Measurements from ENCODE around the gene TMPRSS11A.

TMPRSS11A gene

GRCh38 chr4:67963356-67963755 lies at the start of gene TMPRSS11A:
TSS of gene TMPRSS11A (minus strand) at chr4:67963493. CDS start at chr4:67963393, 100 bp downstream.
- DNase-seq (ENCODE audit: low read depth in 2 of 2), result no peak

GRCh38 chr4:68011684-68012083 lies 48.4 kb upstream of the TMPRSS11A start:
- no peak for DNase-seq (ENCODE audit: low read depth in 2 of 2)

GRCh38 chr4:68002906-68003305 lies 39.6 kb upstream of the TMPRSS11A start:
- no peak for DNase-seq (ENCODE audit: low read depth in 2 of 2)

GRCh38 chr4:67996127-67996526 lies 32.8 kb upstream of the TMPRSS11A start:
- no peak for DNase-seq (ENCODE audit: low read depth in 2 of 2)

GRCh38 chr4:67988991-67989390 lies 25.7 kb upstream of the TMPRSS11A start:
- no peak for DNase-seq (ENCODE audit: low read depth in 2 of 2)

- no peak for DNase-seq (ENCODE audit: low read depth in 2 of 2)
Observed at GRCh38 chr4:67983333-67983732, 20.0 kb upstream of the TMPRSS11A start.

- no peak for DNase-seq (ENCODE audit: low read depth in 2 of 2)
Observed at GRCh38 chr4:67980512-67980911, 17.2 kb upstream of the TMPRSS11A start.

- DNase-seq (ENCODE audit: low read depth in 2 of 2), result no peak
Observed at GRCh38 chr4:67973608-67974007, 10.3 kb upstream of the TMPRSS11A start.

GRCh38 chr4:67954890-67955289 lies 8.4 kb downstream of the TMPRSS11A start:
- DNase-seq (ENCODE audit: low read depth in 2 of 2), result no peak

- DNase-seq (ENCODE audit: low read depth in 2 of 2), result no peak
Observed at GRCh38 chr4:67941074-67941473, 22.2 kb downstream of the TMPRSS11A start.

GRCh38 chr4:67940506-67940905 lies 22.8 kb downstream of the TMPRSS11A start:
- DNase-seq (ENCODE audit: low read depth in 2 of 2), result no peak

GRCh38 chr4:67939195-67939594 lies 24.1 kb downstream of the TMPRSS11A start:
- DNase-seq (ENCODE audit: low read depth in 2 of 2), result no peak

GRCh38 chr4:67935888-67936287 lies 27.4 kb downstream of the TMPRSS11A start:
- no peak for DNase-seq (ENCODE audit: low read depth in 2 of 2)

GRCh38 chr4:67934628-67935027 lies 28.7 kb downstream of the TMPRSS11A start:
- no peak for DNase-seq (ENCODE audit: low read depth in 2 of 2)

- DNase-seq (ENCODE audit: low read depth in 2 of 2), result no peak
Observed at GRCh38 chr4:67933755-67934154, 29.5 kb downstream of the TMPRSS11A start.

GRCh38 chr4:67933038-67933437 lies 30.3 kb downstream of the TMPRSS11A start:
- DNase-seq (ENCODE audit: low read depth in 2 of 2), result no peak

- no peak for DNase-seq (ENCODE audit: low read depth in 2 of 2)
Observed at GRCh38 chr4:67931256-67931655, 32.0 kb downstream of the TMPRSS11A start.

- DNase-seq (ENCODE audit: low read depth in 2 of 2), result no peak
Observed at GRCh38 chr4:67929426-67929825, 33.9 kb downstream of the TMPRSS11A start.

- DNase-seq (ENCODE audit: low read depth in 2 of 2), result no peak
Observed at GRCh38 chr4:67928546-67928945, 34.7 kb downstream of the TMPRSS11A start.

GRCh38 chr4:67927251-67927650 lies 36.0 kb downstream of the TMPRSS11A start:
- no peak for DNase-seq (ENCODE audit: low read depth in 2 of 2)

GRCh38 chr4:67926485-67926884 lies 36.8 kb downstream of the TMPRSS11A start:
- DNase-seq (ENCODE audit: low read depth in 2 of 2), result no peak

GRCh38 chr4:67922697-67923096 lies 40.6 kb downstream of the TMPRSS11A start:
- no peak for DNase-seq (ENCODE audit: low read depth in 2 of 2)

GRCh38 chr4:67918428-67918827 lies 44.9 kb downstream of the TMPRSS11A start:
- no peak for DNase-seq (ENCODE audit: low read depth in 2 of 2)

- DNase-seq (ENCODE audit: low read depth in 2 of 2), result no peak
Observed at GRCh38 chr4:67915400-67915966, 47.8 kb downstream of the TMPRSS11A start.
